Left ventricle myocardium superior (tissue), 1 donor: ENCODE data around the gene ALKBH5. TPM values are rescaled to one million over a fixed set of nuclear protein-coding genes. Genes with fewer than 3 reads are reported as not detected.
A peak's percentile ranks its signal among the peaks of the same experiment; 100 is the strongest.

Experiments used
- ATAC-seq: fragments of 200-7000 bp; cut with Tn5 transposase; one replicate; pipeline ENCODE4 v1.9.1; 2020; ENCODE audit warnings: mild to moderate bottlenecking, moderate library complexity
- DNase-seq: peaks from one replicate; pipeline ENCODE4 v3.0.0-alpha.2; 2020
- intact Hi-C: fragments of 100-400 bp; cut with micrococcal nuclease; formaldehyde crosslinking; loops from one replicate; pipeline ENCODE4 v1.11.0; 2022
- total RNA-seq: library from RNA; stranded (reverse); fragmentation: NEBNext Ultra II Directional; extraction: Animal tissue kit (Norgen Biotek cat#: 25700); gene quantifications from one replicate; pipeline ENCODE4 v1.2.1, GENCODE V29; 2021
- donor health status: DM: no; HTN: yes; CAD: no; lungs with severe emphysema.

ALKBH5 gene
- total RNA-seq, 1 donor from 2014 or later: 197 TPM

GRCh38 chr17:18230288-18231141 lies 46.9 kb downstream of the ALKBH5 start:
- intact Hi-C loops: no loop called here
- ATAC-seq: no peak
- DNase-seq: no peak

- intact Hi-C loops: no loop called here
- no peak for ATAC-seq
- DNase-seq: no peak
These were observed 47.5 kb downstream of the ALKBH5 start for GRCh38 chr17:18231164-18231563.

- ATAC-seq: no peak
- intact Hi-C loops: no loop called here
These were observed 50.3 kb downstream of the ALKBH5 start for GRCh38 chr17:18233803-18234518.

GRCh38 chr17:18234853-18235380 lies 51.3 kb downstream of the ALKBH5 start:
- ATAC-seq: no peak

More at GRCh38 chr17:18233803-18234518, 50.3 kb downstream of the ALKBH5 start:
- DNase-seq: no peak

GRCh38 chr17:18235743-18236256 lies 52.2 kb downstream of the ALKBH5 start:
- DNase-seq (no peak), ATAC-seq (no peak)
- intact Hi-C loops: no loop called here

More at GRCh38 chr17:18234853-18235380, 51.3 kb downstream of the ALKBH5 start:
- intact Hi-C loops: no loop called here
- no peak for DNase-seq

GRCh38 chr17:18236494-18236893 lies 52.9 kb downstream of the ALKBH5 start:
- DNase-seq: no peak
- intact Hi-C loops: no loop called here
- no peak for ATAC-seq

- ATAC-seq: no peak
- intact Hi-C loops: no loop called here
- no peak for DNase-seq
These were observed 53.8 kb downstream of the ALKBH5 start for GRCh38 chr17:18237461-18237860.

- no peak for ATAC-seq
- intact Hi-C loops: no loop called here
- DNase-seq: no peak
These were observed 54.7 kb downstream of the ALKBH5 start for GRCh38 chr17:18238299-18238698.

- no peak for ATAC-seq
- DNase-seq: no peak
- intact Hi-C loops: no loop called here
These were observed 56.8 kb downstream of the ALKBH5 start for GRCh38 chr17:18240449-18240848.

- DNase-seq (no peak), ATAC-seq (no peak)
- intact Hi-C loops: no loop called here
These were observed 57.7 kb downstream of the ALKBH5 start for GRCh38 chr17:18241229-18241871.

- DNase-seq (no peak), ATAC-seq (no peak)
- intact Hi-C loops: no loop called here
These were observed 61.6 kb downstream of the ALKBH5 start for GRCh38 chr17:18245038-18245776.

- ATAC-seq (no peak), DNase-seq (no peak)
- intact Hi-C loops: no loop called here
These were observed 62.6 kb downstream of the ALKBH5 start for GRCh38 chr17:18246109-18246725.

GRCh38 chr17:18246880-18247612 lies 63.4 kb downstream of the ALKBH5 start:
- intact Hi-C loops: no loop called here
- peak; percentile 47 for ATAC-seq
- DNase-seq: peak; percentile 72

- ATAC-seq: peak; percentile 43
- intact Hi-C loops: no loop called here
- peak; percentile 75 for DNase-seq
These were observed 64.0 kb downstream of the ALKBH5 start for GRCh38 chr17:18247613-18248001.

- peak; percentile 54 for ATAC-seq
- peak; percentile 61 for DNase-seq
- intact Hi-C loops: no loop called here
These were observed 64.7 kb downstream of the ALKBH5 start for GRCh38 chr17:18248300-18248731.

GRCh38 chr17:18248811-18249210 lies 65.2 kb downstream of the ALKBH5 start:
- no peak for ATAC-seq
- no peak for DNase-seq
- intact Hi-C loops: no loop called here

- DNase-seq (no peak), ATAC-seq (no peak)
- intact Hi-C loops: no loop called here
These were observed 66.6 kb downstream of the ALKBH5 start for GRCh38 chr17:18250259-18250658.

GRCh38 chr17:18250708-18251107 lies 67.1 kb downstream of the ALKBH5 start:
- no peak for DNase-seq

More at GRCh38 chr17:18250708-18251107, 67.1 kb downstream of the ALKBH5 start:
- no peak for ATAC-seq
- intact Hi-C loops: no loop called here
